HCT116 (cell line): ENCODE data around the gene DAZAP1. TPM values are rescaled to one million over a fixed set of nuclear protein-coding genes. Genes with fewer than 3 reads are reported as not detected.

Experiments
- ATAC-seq: fragments of 200-7000 bp; cut with Tn5 transposase; 2 replicates; pipeline ENCODE4 v1.9.1; 2020; ENCODE audit warnings: mild to moderate bottlenecking, moderate library complexity
- BruUV-seq: library from RNA; stranded (reverse); fragments of 400-500 nt; replicated peaks from 2 replicates; lab custom pipeline; 2021; lab: Mats Ljungman, UMichigan
- CTCF ChIA-PET: fragments of 300-600 bp; sonication (Branson Sonifier 250); formaldehyde crosslinking; loops from one replicate; lab custom pipeline; 2021; ENCODE audit warnings: antibody characterized with exemption; lab: Charles Lee
- POLR2A ChIA-PET: fragments of 300-600, 350-600 bp; sonication (Branson Sonifier 250); formaldehyde crosslinking; loops from one replicate; lab custom pipeline; 2021; ENCODE audit warnings: antibody characterized with exemption; lab: Charles Lee
- RAD21 ChIA-PET, 2 experiments: fragments of 300-600 bp; sonication (Branson Sonifier 250); formaldehyde crosslinking; loops; one replicate each; lab custom pipeline; 2023; ENCODE audit warnings: low total read pairs in 2 of 2; ENCODE audit not compliant: uncharacterized antibody in 2 of 2, unreplicated experiment in 2 of 2, low non-redundant PET in 1 of 2; lab: Charles Lee
- DNase-seq: peaks from one replicate; pipeline ENCODE4 v3.0.0-alpha.2; 2010; ENCODE audit warnings: low read depth, low spot score
- H2AFZ ChIP-seq: fragments of 200-600 bp; shearing (Covaris generic), sonication (generic); 2 replicates; pipeline ENCODE4 v1.6.1; 2017; ENCODE audit warnings: low read depth, mixed run types, mixed read lengths, antibody characterized with exemption, low read length; ENCODE audit not compliant: poor library complexity, severe bottlenecking
- H3K27ac ChIP-seq: 2 replicates; pipeline ENCODE4 v1.5.1; 2012; ENCODE audit warnings: low read depth, low read length
- H3K27me3 ChIP-seq: fragments of 200-600 bp; sonication (generic); 2 replicates; pipeline ENCODE4 v1.6.1; 2016; ENCODE audit warnings: mixed run types, low read length, mixed read lengths; ENCODE audit not compliant: insufficient read depth
- H3K36me3 ChIP-seq, 2 experiments: fragments of 200-500 bp in 1 of 2; fragments of 200-600 bp in 1 of 2; sonication (Bioruptor generic) in 1 of 2; sonication (generic) in 1 of 2; 2 replicates each; pipeline versions ENCODE4 v1.5.1 to v1.6.1; 2014 to 2016; ENCODE audit warnings: low read length in 2 of 2, inconsistent platforms in 1 of 2, mixed read lengths in 1 of 2, mixed run types in 1 of 2; ENCODE audit not compliant: insufficient read depth in 2 of 2, control insufficient read depth in 1 of 2
- H3K4me1 ChIP-seq, 2 experiments: fragments of 200-600 bp in 1 of 2; sonication (generic) in 1 of 2; 2 replicates each; pipeline versions ENCODE4 v1.5.1 to v1.6.1; 2012 to 2017; ENCODE audit warnings: low read length in 2 of 2, inconsistent platforms in 1 of 2, mild to moderate bottlenecking in 1 of 2, mixed read lengths in 1 of 2, mixed run types in 1 of 2, moderate library complexity in 1 of 2; ENCODE audit not compliant: insufficient read depth in 2 of 2, control insufficient read depth in 1 of 2
- H3K4me2 ChIP-seq: fragments of 200-600 bp; sonication (generic); 2 replicates; pipeline ENCODE4 v1.6.1; 2017; ENCODE audit warnings: mixed run types, low read length, mixed read lengths
- H3K4me3 ChIP-seq, 2 experiments: fragments of 200-600 bp in 1 of 2; sonication (generic) in 1 of 2; replicated peaks in 1 of 2; 2 replicates each; pipeline ENCODE4 v1.5.1; 2011 to 2016; ENCODE audit warnings: low read length in 2 of 2, control low read depth in 1 of 2, low read depth in 1 of 2, mild to moderate bottlenecking in 1 of 2, mixed read lengths in 1 of 2, mixed run types in 1 of 2
- H3K79me2 ChIP-seq: fragments of 200-600 bp; sonication (generic); 2 replicates; pipeline ENCODE4 v1.6.1; 2017; ENCODE audit warnings: mild to moderate bottlenecking, mixed run types, low read length, moderate library complexity, mixed read lengths; ENCODE audit not compliant: insufficient read depth
- H3K9ac ChIP-seq: fragments of 200-600 bp; sonication (generic); 2 replicates; pipeline ENCODE4 v1.6.1; 2016; ENCODE audit warnings: low read length, mixed read lengths
- H3K9me2 ChIP-seq: fragments of 200-600 bp; sonication (generic), shearing (Covaris generic); 2 replicates; pipeline ENCODE4 v1.6.1; 2017; ENCODE audit warnings: mixed run types, mild to moderate bottlenecking, moderate library complexity; ENCODE audit not compliant: insufficient read depth
- H3K9me3 ChIP-seq, 2 experiments: fragments of 200-500 bp in 1 of 2; fragments of 200-600 bp in 1 of 2; sonication (Bioruptor generic) in 1 of 2; sonication (generic) in 1 of 2; 2 replicates each; pipeline ENCODE4 v1.6.1; 2014 to 2017; ENCODE audit warnings: low read length in 2 of 2, mixed read lengths in 2 of 2, inconsistent platforms in 1 of 2, low read depth in 1 of 2, mild to moderate bottlenecking in 1 of 2, mixed run types in 1 of 2, moderate library complexity in 1 of 2; ENCODE audit not compliant: control insufficient read depth in 1 of 2, insufficient read depth in 1 of 2
- H4K20me1 ChIP-seq: fragments of 200-600 bp; sonication (generic), shearing (Covaris generic); 2 replicates; pipeline ENCODE4 v1.6.1; 2017; ENCODE audit warnings: mixed run types, mild to moderate bottlenecking, moderate library complexity; ENCODE audit not compliant: insufficient read depth
- ATF3 ChIP-seq: IDR thresholded peaks from 2 replicates; pipeline ENCODE4 v1.6.1; 2012
- CTCF ChIP-seq, 3 experiments: fragments of 200-600 bp in 1 of 3; sonication (generic) in 1 of 3; IDR thresholded peaks in 2 of 3; conservative IDR thresholded peaks in 1 of 3; 2 replicates each; pipeline ENCODE4 v1.5.1; 2012 to 2017; ENCODE audit warnings: low read depth in 2 of 3, low read length in 2 of 3, antibody characterized with exemption in 1 of 3, borderline replicate concordance in 1 of 3, control low read depth in 1 of 3, mild to moderate bottlenecking in 1 of 3, mixed read lengths in 1 of 3, mixed run types in 1 of 3, moderate library complexity in 1 of 3; ENCODE audit not compliant: insufficient read depth in 1 of 3
- EGR1 ChIP-seq: IDR thresholded peaks from 2 replicates; pipeline ENCODE4 v1.6.1; 2012; ENCODE audit warnings: low read depth
- ELF1 ChIP-seq: IDR thresholded peaks from 2 replicates; pipeline ENCODE4 v1.6.1; 2012; ENCODE audit warnings: low read depth, borderline replicate concordance
- EZH2phosphoT487 ChIP-seq: fragments of 200-600 bp; IDR thresholded peaks from 2 replicates; pipeline ENCODE4 v1.6.1; 2018; ENCODE audit warnings: antibody characterized with exemption, borderline replicate concordance
- SIN3A ChIP-seq: IDR thresholded peaks from 2 replicates; pipeline ENCODE4 v1.6.1; 2012; ENCODE audit warnings: low read depth
- SP1 ChIP-seq: IDR thresholded peaks from 2 replicates; pipeline ENCODE4 v1.6.1; 2012; ENCODE audit warnings: low read depth
- SRF ChIP-seq: IDR thresholded peaks from 2 replicates; pipeline ENCODE4 v1.6.1; 2012; ENCODE audit warnings: low read depth
- TCF7L2 ChIP-seq: IDR thresholded peaks from 2 replicates; pipeline ENCODE4 v1.7.0; 2011; ENCODE audit warnings: borderline replicate concordance, inconsistent platforms; ENCODE audit not compliant: insufficient read depth, insufficient read length; ENCODE audit errors: extremely low read depth
- YY1 ChIP-seq: IDR thresholded peaks from 2 replicates; pipeline ENCODE4 v1.6.1; 2011; ENCODE audit warnings: low read length, low read depth, moderate library complexity, mild to moderate bottlenecking; ENCODE audit not compliant: insufficient replicate concordance; ENCODE audit errors: extremely low read depth
- ZBTB33 ChIP-seq: IDR thresholded peaks from 2 replicates; pipeline ENCODE4 v1.6.1; 2011; ENCODE audit warnings: mild to moderate bottlenecking, low read length, moderate library complexity; ENCODE audit not compliant: insufficient replicate concordance; ENCODE audit errors: extremely low read depth
- ZFX ChIP-seq: fragments of 450-650 bp; IDR thresholded peaks from 2 replicates; pipeline ENCODE4 v1.6.1; 2017
- ZNF274 ChIP-seq: fragments of 200-500 bp; sonication (Bioruptor generic); IDR thresholded peaks from 2 replicates; pipeline ENCODE4 v1.6.1; 2014; ENCODE audit warnings: mild to moderate bottlenecking, low read depth, low read length, inconsistent platforms
- intact Hi-C: fragments of 100-400 bp; cut with micrococcal nuclease; formaldehyde crosslinking; loops from 2 replicates; pipeline ENCODE4 v1.10.0; 2022
- total RNA-seq: library from RNA; stranded (reverse); gene quantifications from one replicate; pipeline ENCODE4 v1.2.1, GENCODE V29; 2021; ENCODE audit not compliant: unreplicated experiment

Gene DAZAP1
- total RNA-seq, 1 experiment from 2014 or later = 191 TPM

GRCh38 chr19:1471010-1471514 lies 63.7 kb downstream of the DAZAP1 start:
- Histone ChIP-seq H3K9me3 (no peaks in the 10 kb centered on the region), H4K20me1 (no peaks in the 10 kb centered on the region)
- no TSS peak for BruUV-seq
- ATAC-seq = peak; percentile 52
- no peak for TF ChIP-seq SRF
- no peak for TF ChIP-seq ZNF274
- no peak for TF ChIP-seq SP1
- no peak for TF ChIP-seq CTCF (IDR thresholded peaks at IDR 0.05 in 2 of 3, conservative IDR thresholded peaks at IDR 0.05 in 1 of 3; ENCODE audit: borderline replicate concordance in 1 of 3, insufficient read depth in 1 of 3, low read depth in 2 of 3, low read length in 2 of 3)
- no peak for TF ChIP-seq EZH2phosphoT487
- TF ChIP-seq TCF7L2 = no peak
- no peak for TF ChIP-seq ZBTB33
- TF ChIP-seq SIN3A = no peak
- TF ChIP-seq EGR1 = no peak
- TF ChIP-seq ZFX = no peak
- TF ChIP-seq ELF1 = no peak
- no peak for TF ChIP-seq YY1
- TF ChIP-seq ATF3 = no peak
- TF ChIP-seq, all 23 proteins: peak for 0
- Histone ChIP-seq H3K4me1 (peaks cover 19 to 39% of the 10 kb centered on the region in 2 experiments), H2AFZ (no peak overlapping the region), H3K9me2 (no peaks in the 10 kb centered on the region), H3K27ac (peak overlapping the region; percentile 91), H3K4me2 (peak overlapping the region; percentile 96), H3K27me3 (no peaks in the 10 kb centered on the region), H3K36me3 (peaks cover 0 to 3% of the 10 kb centered on the region in 2 experiments; a peak in 1 of 4 replicates), H3K4me3 (peak overlapping the region; percentile 57 to 66), H3K79me2 (peaks cover 16% of the 10 kb centered on the region; the same call in 1 of the 2 replicates), H3K9ac (peak overlapping the region; percentile 60)
- RAD21 ChIA-PET = no interaction called here
- POLR2A ChIA-PET = interaction anchor here (2.4 kb wide), 1 partner anchor 15 kb away, joined by 8 read pairs; no protein-coding TSS in a partner anchor
- intact Hi-C loops = no loop called here
- no peak for DNase-seq
- CTCF ChIA-PET = interaction anchor here (0.9 to 1.7 kb wide), 4 partner anchors 15 to 155 kb away, joined by 3 to 7 read pairs (median 4); no protein-coding TSS in a partner anchor
